ENCODE data around the gene SETDB2. TPM values are rescaled to one million over a fixed set of nuclear protein-coding genes. Genes with fewer than 3 reads are reported as not detected.

Gene SETDB2
- total RNA-seq, 1 donor from 2014 or later: 18.1 TPM

- no peak for DNase-seq
- TF ChIP-seq CTCF (IDR thresholded peaks at IDR 0.05): no peak
- Histone ChIP-seq H3K4me3 (no peak overlapping the region), H3K27me3 (no peaks in the 10 kb centered on the region), H3K4me1 (peaks cover 5% of the 10 kb centered on the region), H3K9me3 (no peaks in the 10 kb centered on the region), H3K27ac (no peak overlapping the region), H3K36me3 (peaks cover 5% of the 10 kb centered on the region)
- ATAC-seq: no peak
- intact Hi-C loops (cut with DNase I): no loop called here
Observed at GRCh38 chr13:49456156-49456555, 12.1 kb downstream of the SETDB2 start.

GRCh38 chr13:49457221-49457620 is 13.1 kb downstream of the SETDB2 start:
- no peak overlapping the region for H3K27ac ChIP-seq
- DNase-seq (no peak), ATAC-seq (no peak)
- no peak for TF ChIP-seq CTCF (IDR thresholded peaks at IDR 0.05)
- H3K36me3 ChIP-seq: peaks cover 15% of the 10 kb centered on the region
- H3K27me3 ChIP-seq: no peaks in the 10 kb centered on the region
- H3K4me1 ChIP-seq: peaks cover 5% of the 10 kb centered on the region
- H3K4me3 ChIP-seq: no peak overlapping the region
- H3K9me3 ChIP-seq: no peaks in the 10 kb centered on the region
- intact Hi-C loops (cut with DNase I): no loop called here

- Histone ChIP-seq H3K9me3 (no peaks in the 10 kb centered on the region), H3K27me3 (no peaks in the 10 kb centered on the region), H3K36me3 (peaks cover 35% of the 10 kb centered on the region), H3K27ac (no peak overlapping the region), H3K4me3 (no peak overlapping the region), H3K4me1 (peaks cover 5% of the 10 kb centered on the region)
- ATAC-seq: no peak
- intact Hi-C loops (cut with DNase I): no loop called here
- DNase-seq: no peak
- TF ChIP-seq CTCF (IDR thresholded peaks at IDR 0.05): no peak
Observed at GRCh38 chr13:49459580-49459979, 15.5 kb downstream of the SETDB2 start.

- no peak for TF ChIP-seq CTCF (IDR thresholded peaks at IDR 0.05)
- intact Hi-C loops (cut with DNase I): no loop called here
- peaks cover 69% of the 10 kb centered on the region for H3K36me3 ChIP-seq
Observed at GRCh38 chr13:49464085-49464484, 20.0 kb downstream of the SETDB2 start.

GRCh38 chr13:49464621-49465325 is 20.7 kb downstream of the SETDB2 start:
- no peaks in the 10 kb centered on the region for H3K9me3 ChIP-seq
- TF ChIP-seq CTCF (IDR thresholded peaks at IDR 0.05): no peak
- H3K27me3 ChIP-seq: no peaks in the 10 kb centered on the region
- no peak for DNase-seq
- H3K27ac ChIP-seq: no peak overlapping the region
- H3K4me3 ChIP-seq: no peak overlapping the region
- no peaks in the 10 kb centered on the region for H3K4me1 ChIP-seq
- intact Hi-C loops (cut with DNase I): no loop called here
- peak; percentile 39 for ATAC-seq
- peaks cover 74% of the 10 kb centered on the region for H3K36me3 ChIP-seq

More at GRCh38 chr13:49464085-49464484, 20.0 kb downstream of the SETDB2 start:
- DNase-seq (no peak), ATAC-seq (no peak)
- Histone ChIP-seq H3K4me3 (no peak overlapping the region), H3K27me3 (no peaks in the 10 kb centered on the region), H3K9me3 (no peaks in the 10 kb centered on the region), H3K27ac (no peak overlapping the region), H3K4me1 (no peaks in the 10 kb centered on the region)
